HepG2 (cell line): ENCODE data around the gene CCDC85C. TPM values are rescaled to one million over a fixed set of nuclear protein-coding genes. Genes with fewer than 3 reads are reported as not detected.

Source experiments
- ATAC-seq: fragments of 200-7000 bp; cut with Tn5 transposase; 3 replicates; pipeline ENCODE4 v1.9.1; 2020; ENCODE audit warnings: mild to moderate bottlenecking, moderate library complexity
- BruUV-seq: library from RNA; stranded (reverse); fragments of 400-500 nt; replicated peaks from 2 replicates; lab custom pipeline; 2021; lab: Mats Ljungman, UMichigan
- CTCF ChIA-PET: fragments of 300-600 bp; formaldehyde crosslinking; extraction: SDS; loops from one replicate; lab custom pipeline; 2021; ENCODE audit warnings: low total read pairs, inconsistent platforms, low intra/inter-chr PET ratio; lab: Yijun Ruan, JAX
- POLR2A ChIA-PET: fragments of 350-600 bp; sonication (Branson Sonifier 250); formaldehyde crosslinking; loops from one replicate; lab custom pipeline; 2020; ENCODE audit warnings: antibody characterized with exemption, inconsistent platforms; lab: Yijun Ruan, JAX
- DNase-seq: peaks from one replicate; pipeline ENCODE4 v3.0.0-alpha.2; 2015; ENCODE audit warnings: low spot score
- FAIRE-seq: peaks from 3 replicates; lab custom pipeline; 2011; peaks lifted over from hg19 to GRCh38; lab: Jason Lieb, UNC
- H2AFZ ChIP-seq: one replicate; pipeline ENCODE4 v1.6.1; 2011; ENCODE audit warnings: low read length, inconsistent platforms
- H3K27ac ChIP-seq: fragments of 300-600 bp; 3 replicates; pipeline ENCODE4 v1.8.0; 2011; ENCODE audit warnings: mixed run types, mild to moderate bottlenecking, mixed read lengths, low read length, inconsistent platforms; ENCODE audit not compliant: insufficient read depth; ENCODE audit errors: extremely low read length
- H3K27me3 ChIP-seq, 2 experiments: fragments of 200-600 bp in 1 of 2; 2 replicates in 1 of 2; 3 replicates in 1 of 2; pipeline versions ENCODE4 v1.6.0 to v1.8.0; 2011; ENCODE audit warnings: low read length in 2 of 2, mild to moderate bottlenecking in 2 of 2, moderate library complexity in 2 of 2, inconsistent platforms in 1 of 2; ENCODE audit not compliant: insufficient read depth in 2 of 2, control insufficient read depth in 1 of 2
- H3K36me3 ChIP-seq, 2 experiments: fragments of 200-600 bp in 1 of 2; replicated peaks in 1 of 2; 2 replicates in 1 of 2; 3 replicates in 1 of 2; pipeline versions ENCODE4 v1.5.1 to v1.8.0; 2011; ENCODE audit warnings: low read length in 2 of 2, inconsistent platforms in 1 of 2; ENCODE audit not compliant: insufficient read depth in 2 of 2, control insufficient read depth in 1 of 2
- H3K4me1 ChIP-seq: 2 replicates; pipeline ENCODE4 v1.5.1; 2012; ENCODE audit warnings: low read length, inconsistent platforms; ENCODE audit not compliant: insufficient read depth
- H3K4me2 ChIP-seq: 2 replicates; pipeline ENCODE4 v1.6.0; 2011; ENCODE audit warnings: low read depth, low read length, inconsistent platforms
- H3K4me3 ChIP-seq, 3 experiments: fragments of 200-600 bp in 1 of 3; sonication (generic), shearing (Covaris generic) in 1 of 3; replicated peaks in 1 of 3; 2 replicates each; pipeline ENCODE4 v1.5.1; 2011 to 2016; ENCODE audit warnings: low read length in 3 of 3, inconsistent platforms in 2 of 3, low read depth in 2 of 3, mild to moderate bottlenecking in 2 of 3, control low read depth in 1 of 3, mixed read lengths in 1 of 3; ENCODE audit not compliant: insufficient read depth in 1 of 3
- H3K79me2 ChIP-seq: one replicate; pipeline ENCODE4 v1.6.1; 2011; ENCODE audit warnings: low read length, inconsistent platforms; ENCODE audit not compliant: insufficient read depth
- H3K9ac ChIP-seq: 2 replicates; pipeline ENCODE4 v1.6.0; 2011; ENCODE audit warnings: mild to moderate bottlenecking, low read depth, low read length, inconsistent platforms; ENCODE audit not compliant: insufficient read depth
- H3K9me3 ChIP-seq: 2 replicates; pipeline ENCODE4 v1.5.1; 2012; ENCODE audit warnings: mild to moderate bottlenecking, low read length
- H4K20me1 ChIP-seq: 2 replicates; pipeline ENCODE4 v1.6.0; 2011; ENCODE audit warnings: inconsistent platforms, mild to moderate bottlenecking, low read length, moderate library complexity; ENCODE audit not compliant: insufficient read depth
- TAF1 ChIP-seq: sonication (generic); formaldehyde crosslinking; IDR thresholded peaks from 2 replicates; pipeline ENCODE4 v1.4.0; 2020; ENCODE audit warnings: missing genetic modification reagents
- TCF7 ChIP-seq: sonication (generic); IDR thresholded peaks from 2 replicates; pipeline ENCODE4 v1.6.1; 2016; ENCODE audit warnings: antibody characterized with exemption, low read depth
- TOPORS ChIP-seq: sonication (generic); formaldehyde crosslinking; IDR thresholded peaks from 2 replicates; pipeline ENCODE4 v1.8.0; 2023; ENCODE audit warnings: mild to moderate bottlenecking, missing genetic modification reagents
- ZNF484 ChIP-seq: sonication (generic); formaldehyde crosslinking; IDR thresholded peaks from 2 replicates; pipeline ENCODE4 v1.5.1; 2020; ENCODE audit warnings: mild to moderate bottlenecking, low read depth, missing genetic modification reagents, borderline replicate concordance
- ZNF674 ChIP-seq: sonication (generic); formaldehyde crosslinking; IDR thresholded peaks from 2 replicates; pipeline ENCODE4 v1.5.0; 2020; ENCODE audit warnings: low read depth, mild to moderate bottlenecking, missing genetic modification reagents
- WGBS: methylation state at CpG from one replicate; pipeline ENCODE4 v1.1.6; 2017; ENCODE audit warnings: low lambda C conversion rate; 5-methylcytosine and 5-hydroxymethylcytosine counted together
- in situ Hi-C: cut with HindIII; loops from 2 replicates; pipeline ENCODE4 v1.10.0; 2017; ENCODE audit warnings: low pct_unique_long_range_greater_than_20kb; ENCODE audit not compliant: extremely low pct_ligation_motif_present
- intact Hi-C: fragments of 100-400 bp; cut with micrococcal nuclease; formaldehyde crosslinking; loops from one replicate; pipeline ENCODE4 v1.10.0; 2022; ENCODE audit not compliant: unreplicated experiment
- polyA plus RNA-seq, 8 experiments: library from polyadenylated mRNA; depleted of rRNA in 3 of 8; stranded (reverse) in 7 of 8; unstranded in 1 of 8; fragments of >200 nt; fragmentation: Illumina TruSeq in 4 of 8; extraction: Trizol in 4 of 8; gene quantifications; 2 replicates each; pipeline versions ENCODE4 v1.2.1 to v1.2.3, GENCODE V29; 2011 to 2016; ENCODE audit warnings: low read depth in 4 of 8, missing spikeins in 1 of 8, mixed read lengths in 1 of 8; ENCODE audit not compliant: insufficient read depth in 1 of 8
- total RNA-seq, 5 experiments: library from RNA; depleted of rRNA; stranded (reverse); fragments of >200 nt; fragmentation: Illumina TruSeq; extraction: Trizol; gene quantifications; 2 replicates each; pipeline ENCODE4 v1.2.3, GENCODE V29; 2016; ENCODE audit warnings: low read depth in 1 of 5

Gene CCDC85C
- total and polyA plus RNA-seq, 2 of the 13 experiments (the other 11 are each of a cell fraction or from before 2014, with no cell fraction given): 18.8 to 43.8 TPM

GRCh38 chr14:99523704-99524055, 80.3 kb downstream of the CCDC85C start:
- Histone ChIP-seq H3K36me3 (peaks cover 8 to 21% of the 10 kb centered on the region in 2 experiments; a peak in 4 of 5 replicates), H3K9ac (no peak overlapping the region), H3K4me2 (no peak overlapping the region), H3K4me1 (peaks cover 21% of the 10 kb centered on the region), H3K79me2 (peaks cover 6% of the 10 kb centered on the region), H3K9me3 (no peaks in the 10 kb centered on the region), H3K27ac (no peak overlapping the region), H2AFZ (no peak overlapping the region), H3K4me3 (no peak overlapping the region), H3K27me3 (no peaks in the 10 kb centered on the region), H4K20me1 (peaks cover 14% of the 10 kb centered on the region; the same call in 1 of the 2 replicates)
- BruUV-seq: no TSS peak
- TF ChIP-seq TOPORS (CRISPR knock-in tag): no peak
- TF ChIP-seq ZNF674 (CRISPR knock-in tag): no peak
- no peak for TF ChIP-seq TAF1 (CRISPR knock-in tag)
- no peak for TF ChIP-seq TCF7
- CTCF ChIA-PET: no interaction called here
- ATAC-seq (no peak), DNase-seq (no peak), FAIRE-seq (no peak)
- intact Hi-C loops: no loop called here
- WGBS: no CpG with 5 or more reads among the region's 5 CpGs
- POLR2A ChIA-PET: interaction anchor here (1.1 kb wide), 1 partner anchor 32 kb away, joined by 3 read pairs; no protein-coding TSS in a partner anchor
- in situ Hi-C loops: loop anchor here (5.0 to 10.0 kb wide), 2 partner anchors 109 to 361 kb away; no protein-coding TSS in a partner anchor

- peaks cover 6% of the 10 kb centered on the region for H3K79me2 ChIP-seq
- TF ChIP-seq TCF7: peak; percentile 15; the same call in 1 of the 2 replicates
- TF ChIP-seq ZNF484: no peak
- TF ChIP-seq, all 625 proteins: peak for 1
- intact Hi-C loops (no loop called here), in situ Hi-C loops (loop anchor here (5.0 to 10.0 kb wide), 2 partner anchors 109 to 362 kb away; no protein-coding TSS in a partner anchor)
- DNase-seq (no peak), ATAC-seq (no peak), FAIRE-seq (no peak)
- Histone ChIP-seq H3K36me3 (peaks cover 8 to 21% of the 10 kb centered on the region in 2 experiments; a peak in 4 of 5 replicates), H2AFZ (no peak overlapping the region), H4K20me1 (peaks cover 15% of the 10 kb centered on the region; the same call in 1 of the 2 replicates), H3K4me1 (peaks cover 21% of the 10 kb centered on the region), H3K4me2 (no peak overlapping the region), H3K27me3 (no peaks in the 10 kb centered on the region), H3K27ac (no peak overlapping the region), H3K9me3 (no peaks in the 10 kb centered on the region), H3K4me3 (no peak overlapping the region), H3K9ac (no peak overlapping the region)
- WGBS: 73% methylated on average over 7 of the region's 14 CpGs
- ChIA-PET POLR2A (interaction anchor here (1.3 kb wide), 1 partner anchor 32 kb away, joined by 3 read pairs; no protein-coding TSS in a partner anchor), CTCF (no interaction called here)
- no TSS peak for BruUV-seq
Measured at GRCh38 chr14:99522934-99523703, 80.9 kb downstream of the CCDC85C start.
